SK-N-MC (cell line): ENCODE measurements around the gene PCDH17.

Experiments used
- EZH2 ChIP-seq: fragments of 200-600 bp; sonication (generic); IDR thresholded peaks from one replicate; pipeline ENCODE4 v1.6.1; 2017; ENCODE audit warnings: antibody characterized with exemption
- FOXP2 ChIP-seq: optimal IDR thresholded peaks from 2 replicates; pipeline ENCODE3; 2011; ENCODE audit warnings: mild to moderate bottlenecking, moderate library complexity; ENCODE audit not compliant: insufficient read depth; ENCODE audit errors: extremely low read length, control extremely low read depth
- POLR2AphosphoS5 ChIP-seq: IDR thresholded peaks from 2 replicates; pipeline ENCODE4 v1.6.1; 2012; ENCODE audit warnings: mild to moderate bottlenecking, low read depth, low read length, borderline replicate concordance

DNA sequence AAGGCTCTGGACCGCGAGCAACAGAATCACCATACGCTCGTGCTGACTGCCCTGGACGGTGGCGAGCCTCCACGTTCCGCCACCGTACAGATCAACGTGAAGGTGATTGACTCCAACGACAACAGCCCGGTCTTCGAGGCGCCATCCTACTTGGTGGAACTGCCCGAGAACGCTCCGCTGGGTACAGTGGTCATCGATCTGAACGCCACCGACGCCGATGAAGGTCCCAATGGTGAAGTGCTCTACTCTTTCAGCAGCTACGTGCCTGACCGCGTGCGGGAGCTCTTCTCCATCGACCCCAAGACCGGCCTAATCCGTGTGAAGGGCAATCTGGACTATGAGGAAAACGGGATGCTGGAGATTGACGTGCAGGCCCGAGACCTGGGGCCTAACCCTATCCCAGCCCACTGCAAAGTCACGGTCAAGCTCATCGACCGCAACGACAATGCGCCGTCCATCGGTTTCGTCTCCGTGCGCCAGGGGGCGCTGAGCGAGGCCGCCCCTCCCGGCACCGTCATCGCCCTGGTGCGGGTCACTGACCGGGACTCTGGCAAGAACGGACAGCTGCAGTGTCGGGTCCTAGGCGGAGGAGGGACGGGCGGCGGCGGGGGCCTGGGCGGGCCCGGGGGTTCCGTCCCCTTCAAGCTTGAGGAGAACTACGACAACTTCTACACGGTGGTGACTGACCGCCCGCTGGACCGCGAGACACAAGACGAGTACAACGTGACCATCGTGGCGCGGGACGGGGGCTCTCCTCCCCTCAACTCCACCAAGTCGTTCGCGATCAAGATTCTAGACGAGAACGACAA is 1.8 kb downstream of the PCDH17 start:
- no peak for TF ChIP-seq POLR2AphosphoS5
- no peak for TF ChIP-seq EZH2
- TF ChIP-seq FOXP2, result no peak
